CD4-positive, alpha-beta T cell (primary cell): ENCODE measurements around the gene EML6. TPM values are rescaled to one million over a fixed set of nuclear protein-coding genes. Genes with fewer than 3 reads are reported as not detected.

Experiments
- ATAC-seq: fragments of 200-7000 bp; cut with Tn5 transposase; one replicate; pipeline ENCODE4 v1.10.0; 2022; ENCODE audit warnings: mild to moderate bottlenecking; ENCODE audit not compliant: poor library complexity
- CTCF ChIA-PET: fragments of 350-600 bp; sonication (Branson Sonifier 250); formaldehyde crosslinking; loops from one replicate; lab custom pipeline; 2021; ENCODE audit warnings: antibody characterized with exemption, inconsistent platforms; lab: Charles Lee
- POLR2A ChIA-PET: fragments of 350-600 bp; sonication (Branson Sonifier 250); formaldehyde crosslinking; loops from one replicate; lab custom pipeline; 2021; ENCODE audit warnings: antibody characterized with exemption, inconsistent platforms; lab: Charles Lee
- DNase-seq, 14 experiments: peaks; one replicate each; pipeline ENCODE4 v3.0.0-alpha.2; 2013 to 2020; ENCODE audit warnings: mixed read lengths in 2 of 14
- H3K27ac ChIP-seq, 2 donors: one replicate each; pipeline versions ENCODE4 v1.5.1 to v1.7.0; 2013; ENCODE audit warnings: low read length in 2 of 2, low read depth in 1 of 2, mild to moderate bottlenecking in 1 of 2
- H3K27me3 ChIP-seq, 2 experiments: 1 replicate in 1 of 2; 2 replicates in 1 of 2; pipeline versions ENCODE4 v1.6.1 to v1.7.0; 2013; ENCODE audit warnings: low read length in 2 of 2, control low read depth in 1 of 2, mild to moderate bottlenecking in 1 of 2, moderate library complexity in 1 of 2; ENCODE audit not compliant: insufficient read depth in 2 of 2, control insufficient read depth in 1 of 2
- H3K36me3 ChIP-seq: one replicate; pipeline ENCODE4 v1.6.1; 2013; ENCODE audit warnings: low read length, control low read depth; ENCODE audit not compliant: insufficient read depth
- H3K4me1 ChIP-seq: one replicate; pipeline ENCODE4 v1.6.1; 2013; ENCODE audit warnings: low read length, control low read depth; ENCODE audit not compliant: insufficient read depth
- H3K4me3 ChIP-seq: one replicate; pipeline ENCODE4 v1.5.1; 2013; ENCODE audit warnings: mild to moderate bottlenecking, low read length, moderate library complexity
- H3K9me3 ChIP-seq, 2 experiments: 1 replicate in 1 of 2; 2 replicates in 1 of 2; pipeline versions ENCODE4 v1.6.1 to v1.7.0; 2013; ENCODE audit warnings: low read length in 2 of 2, mild to moderate bottlenecking in 2 of 2, control low read depth in 1 of 2, moderate library complexity in 1 of 2; ENCODE audit not compliant: control insufficient read depth in 1 of 2, insufficient read depth in 1 of 2
- H3K27ac Mint-ChIP-seq: one replicate; pipeline ENCODE4 v1.8.0; 2020; ENCODE audit warnings: mixed read lengths
- H3K27me3 Mint-ChIP-seq: one replicate; pipeline ENCODE4 v1.8.0; 2021; ENCODE audit warnings: mixed read lengths
- H3K36me3 Mint-ChIP-seq: one replicate; pipeline ENCODE4 v1.8.0; 2021; ENCODE audit warnings: low read depth, mixed read lengths
- H3K4me1 Mint-ChIP-seq: one replicate; pipeline ENCODE4 v1.8.0; 2021; ENCODE audit warnings: low read depth, mixed read lengths
- H3K4me3 Mint-ChIP-seq: one replicate; pipeline ENCODE4 v1.8.0; 2020; ENCODE audit warnings: mild to moderate bottlenecking, mixed read lengths
- H3K9me3 Mint-ChIP-seq: one replicate; pipeline ENCODE4 v1.8.0; 2020; ENCODE audit warnings: mixed read lengths
- CTCF ChIP-seq: fragments of 200-600 bp; IDR thresholded peaks from one replicate; pipeline ENCODE4 v1.8.0; 2022; ENCODE audit warnings: antibody characterized with exemption, mild to moderate bottlenecking
- intact Hi-C, 2 experiments: fragments of 100-400 bp; cut with DNase I in 1 of 2; cut with micrococcal nuclease in 1 of 2; formaldehyde crosslinking; loops; one replicate each; pipeline versions ENCODE4 v1.15.1 to v1.9.0; 2023 to 2025; cut with DNase I, micrococcal nuclease
- total RNA-seq, 174 experiments: library from RNA in 2 of 174; stranded (reverse) in 2 of 174; gene quantifications; one replicate each; pipeline ENCODE4 v1.2.3 and lab custom pipeline; 2021 to 2026

EML6 gene
- total RNA-seq, 2 experiments from 2014 or later: 0.22 to 0.34 TPM

DNA sequence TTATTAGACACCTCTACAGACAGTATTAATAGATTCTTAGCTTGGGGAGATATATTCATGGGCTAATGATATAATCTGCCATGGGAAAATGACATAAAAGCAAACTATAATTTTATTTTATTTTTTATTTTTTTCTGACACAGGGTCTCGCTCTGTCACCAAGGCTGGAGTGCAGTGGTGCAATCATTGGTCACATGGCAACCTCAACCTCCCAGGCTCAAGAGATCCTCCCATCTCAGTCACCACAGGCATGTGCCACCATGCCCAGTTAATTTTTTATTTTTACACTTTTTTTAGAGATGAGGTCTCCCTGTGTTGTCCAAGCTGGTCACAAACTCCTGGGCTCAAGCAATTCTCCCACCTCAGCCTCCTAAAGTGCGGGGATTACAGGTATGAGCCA lies 287.5 kb downstream of the EML6 start:
- ChIA-PET CTCF (interaction anchor here (1.4 to 5.9 kb wide), 2 partner anchors 38 to 158 kb away, joined by 5 to 24 read pairs; partner anchors contain the start of gene RTN4), POLR2A (no interaction called here)
- Histone ChIP-seq H3K27ac (no peak overlapping the region), H3K9me3 (no peaks in the 10 kb centered on the region), H3K27me3 (no peaks in the 10 kb centered on the region), H3K4me3 (no peak overlapping the region), H3K36me3 (no peaks in the 10 kb centered on the region), H3K4me1 (peaks cover 9% of the 10 kb centered on the region)
- ATAC-seq (no peak), DNase-seq (peak in 2 of 14 experiments; percentile 36 to 46)
- H3K4me1 Mint-ChIP-seq: peaks cover 70% of the 10 kb centered on the region
- TF ChIP-seq CTCF: no peak
- no peaks in the 10 kb centered on the region for H3K27me3 Mint-ChIP-seq
- peak overlapping the region; percentile 92 for H3K4me3 Mint-ChIP-seq
- peaks cover 5% of the 10 kb centered on the region for H3K36me3 Mint-ChIP-seq
- intact Hi-C loops: loop anchor here (5.0 to 10.0 kb wide), 6 partner anchors 34 to 896 kb away; partner anchors contain the start of gene ACYP2 (in 1 of the 2)
- H3K27ac Mint-ChIP-seq: peak overlapping the region; percentile 87
- H3K9me3 Mint-ChIP-seq: no peaks in the 10 kb centered on the region

DNA sequence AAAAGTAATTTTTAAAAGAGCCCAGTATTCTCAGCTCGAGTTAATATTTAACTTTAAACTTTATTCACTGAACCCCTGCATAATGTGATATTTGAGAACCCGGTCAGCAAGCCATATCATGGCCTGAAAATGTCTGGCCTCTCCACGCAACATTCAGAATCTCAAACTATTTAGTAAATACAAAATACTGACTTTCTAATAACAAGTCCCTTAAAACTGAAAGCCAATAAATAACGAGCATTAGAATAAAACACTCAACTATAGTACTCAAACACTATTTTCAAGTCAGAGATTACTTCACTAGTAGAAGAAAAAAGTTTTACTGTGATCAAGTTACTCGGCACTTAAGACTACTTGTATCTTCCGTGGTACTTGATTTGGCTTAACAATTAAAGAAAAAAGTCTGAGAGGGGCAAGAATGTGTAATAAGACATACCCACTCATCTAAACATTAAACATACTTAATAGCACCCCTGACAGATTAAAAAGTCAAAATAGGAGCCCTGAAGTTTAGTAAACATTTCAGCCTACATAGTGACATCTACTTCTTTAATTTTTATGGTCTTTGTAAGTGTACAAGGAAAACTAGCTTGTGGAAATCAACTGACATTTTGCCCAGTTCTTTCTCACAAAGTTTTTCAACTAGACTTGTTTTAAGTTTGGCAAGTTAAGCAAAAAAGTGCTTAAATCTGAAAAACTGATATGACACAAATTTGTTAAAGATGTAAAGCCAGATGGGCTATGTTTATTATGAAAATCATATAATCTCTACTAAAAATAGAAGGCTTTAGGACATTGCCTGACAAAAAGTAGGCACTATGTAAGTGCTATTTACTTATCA lies 288.6 kb downstream of the EML6 start:
- Histone ChIP-seq H3K36me3 (no peaks in the 10 kb centered on the region), H3K4me3 (no peak overlapping the region), H3K4me1 (peaks cover 9% of the 10 kb centered on the region), H3K27me3 (no peaks in the 10 kb centered on the region), H3K9me3 (no peaks in the 10 kb centered on the region), H3K27ac (peak overlapping the region in 1 of 2 donors; percentile 7)
- H3K27me3 Mint-ChIP-seq: no peaks in the 10 kb centered on the region
- TF ChIP-seq CTCF: no peak
- ChIA-PET POLR2A (interaction anchor here (0.7 to 2.2 kb wide), 3 partner anchors 38 to 220 kb away, joined by 3 to 8 read pairs (median 3); partner anchors contain the start of genes CLHC1, RPS27A and RTN4), CTCF (interaction anchor here (1.6 to 5.9 kb wide), 2 partner anchors 37 to 211 kb away, joined by 5 to 24 read pairs; partner anchors contain the start of gene RTN4)
- H3K4me3 Mint-ChIP-seq: peak overlapping the region; percentile 32
- DNase-seq (no peak), ATAC-seq (no peak)
- intact Hi-C loops: loop anchor here (5.0 to 10.0 kb wide), 6 partner anchors 35 to 897 kb away; partner anchors contain the start of gene ACYP2 (in 1 of the 2)
- H3K4me1 Mint-ChIP-seq: peaks cover 59% of the 10 kb centered on the region
- no peaks in the 10 kb centered on the region for H3K9me3 Mint-ChIP-seq
- peaks cover 5% of the 10 kb centered on the region for H3K36me3 Mint-ChIP-seq
- H3K27ac Mint-ChIP-seq: peak overlapping the region; percentile 87

DNA sequence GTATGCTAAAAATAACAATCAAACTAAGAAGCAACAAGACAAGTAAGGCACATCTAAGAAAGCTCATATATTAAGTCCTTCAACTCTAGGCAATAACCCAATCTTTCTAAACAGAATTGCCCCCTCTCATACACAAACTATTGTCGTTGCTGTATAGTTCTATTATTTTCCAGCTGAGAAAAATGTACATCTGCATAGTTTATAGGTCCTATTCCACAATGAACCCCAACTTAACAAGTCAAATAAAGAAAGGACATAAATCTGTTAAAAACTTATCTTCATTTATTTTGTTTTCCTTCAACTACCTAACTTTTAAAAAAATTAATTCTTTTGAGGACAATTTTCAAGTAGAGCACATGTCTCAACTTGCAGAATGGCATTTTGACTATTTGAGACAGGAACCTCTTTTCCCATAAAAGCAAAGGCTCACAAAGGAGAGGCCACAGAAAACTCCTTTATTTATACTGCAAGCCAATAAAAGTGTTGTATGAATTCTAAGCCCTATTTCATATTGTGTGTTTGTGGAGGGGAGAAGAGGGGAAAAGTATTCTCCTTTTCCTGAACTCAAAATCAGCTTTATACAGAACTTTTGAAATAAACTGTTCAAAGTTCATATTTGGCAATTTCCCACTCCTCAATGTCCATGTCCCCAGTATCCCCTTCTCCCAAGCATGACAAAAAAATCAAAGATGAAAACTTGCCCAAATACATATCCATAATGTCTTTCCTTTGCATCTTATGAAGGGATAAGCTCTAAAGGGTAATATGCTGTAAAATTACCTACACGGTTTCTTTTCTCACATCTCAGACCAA lies 289.4 kb downstream of the EML6 start:
- DNase-seq: no peak
- no peaks in the 10 kb centered on the region for H3K9me3 ChIP-seq
- peak overlapping the region; percentile 39 for H3K4me3 Mint-ChIP-seq
- no peak for TF ChIP-seq CTCF
- ChIA-PET POLR2A (interaction anchor here (0.7 to 2.2 kb wide), 2 partner anchors 37 to 159 kb away, joined by 3 to 8 read pairs; partner anchors contain the start of gene RTN4), CTCF (interaction anchor here (1.0 to 5.9 kb wide), 5 partner anchors 9 to 210 kb away, joined by 3 to 24 read pairs (median 5); partner anchors contain the start of gene RTN4)
- H3K27me3 ChIP-seq: no peaks in the 10 kb centered on the region
- peaks cover 5% of the 10 kb centered on the region for H3K36me3 Mint-ChIP-seq
- no peak overlapping the region for H3K4me3 ChIP-seq
- H3K27ac Mint-ChIP-seq: peak overlapping the region; percentile 87
- no peaks in the 10 kb centered on the region for H3K36me3 ChIP-seq
- no peak overlapping the region for H3K27ac ChIP-seq
- peaks cover 50% of the 10 kb centered on the region for H3K4me1 Mint-ChIP-seq
- H3K4me1 ChIP-seq: peaks cover 4% of the 10 kb centered on the region
- no peak for ATAC-seq
- intact Hi-C loops: loop anchor here (5.0 to 10.0 kb wide), 6 partner anchors 36 to 898 kb away; partner anchors contain the start of gene ACYP2 (in 1 of the 2)
- H3K27me3 Mint-ChIP-seq: no peaks in the 10 kb centered on the region
- H3K9me3 Mint-ChIP-seq: no peaks in the 10 kb centered on the region
